Left hindlimb (tissue), 1 donor: ENCODE data around the gene ZAP70.

ENCODE experiments used
- DNase-seq: peaks from one replicate; pipeline ENCODE4 v3.0.0-alpha.2; 2018

ZAP70 gene

GRCh38 chr2:97755491-97755890 is 42.1 kb downstream of the ZAP70 start:
- DNase-seq, result no peak

- no peak for DNase-seq
Observed at GRCh38 chr2:97757062-97757461, 43.7 kb downstream of the ZAP70 start.

- no peak for DNase-seq
Observed at GRCh38 chr2:97758131-97758705, 44.8 kb downstream of the ZAP70 start.

GRCh38 chr2:97759727-97760407 is 46.5 kb downstream of the ZAP70 start:
- DNase-seq, result no peak

- DNase-seq, result no peak
Observed at GRCh38 chr2:97760480-97761049, 47.2 kb downstream of the ZAP70 start.

- DNase-seq, result no peak
Observed at GRCh38 chr2:97761192-97761591, 47.8 kb downstream of the ZAP70 start.

- no peak for DNase-seq
Observed at GRCh38 chr2:97763176-97763845, 49.9 kb downstream of the ZAP70 start.

- DNase-seq, result no peak
Observed at GRCh38 chr2:97764559-97765263, 51.3 kb downstream of the ZAP70 start.

- no peak for DNase-seq
Observed at GRCh38 chr2:97765933-97766332, 52.6 kb downstream of the ZAP70 start.

GRCh38 chr2:97766567-97766966 is 53.2 kb downstream of the ZAP70 start:
- no peak for DNase-seq

- no peak for DNase-seq
Observed at GRCh38 chr2:97769308-97769707, 55.9 kb downstream of the ZAP70 start.

- DNase-seq, result no peak
Observed at GRCh38 chr2:97769711-97770110, 56.3 kb downstream of the ZAP70 start.

GRCh38 chr2:97770445-97770844 is 57.1 kb downstream of the ZAP70 start:
- no peak for DNase-seq

GRCh38 chr2:97774425-97774824 is 61.0 kb downstream of the ZAP70 start:
- no peak for DNase-seq

- DNase-seq, result no peak
Observed at GRCh38 chr2:97775074-97775473, 61.7 kb downstream of the ZAP70 start.

GRCh38 chr2:97779141-97779540 is 65.8 kb downstream of the ZAP70 start:
- no peak for DNase-seq

GRCh38 chr2:97781981-97782380 is 68.6 kb downstream of the ZAP70 start:
- no peak for DNase-seq

GRCh38 chr2:97784953-97785352 is 71.6 kb downstream of the ZAP70 start:
- no peak for DNase-seq

- no peak for DNase-seq
Observed at GRCh38 chr2:97785818-97786217, 72.4 kb downstream of the ZAP70 start.

GRCh38 chr2:97788986-97789644 is 75.7 kb downstream of the ZAP70 start:
- DNase-seq, result no peak
